Brain microvascular endothelial cell (primary cell): ENCODE data around the gene ZBTB7A.

Experiments
- DNase-seq: peaks from one replicate; pipeline ENCODE4 v3.0.0-alpha.2; 2020
- H3K27ac ChIP-seq: fragments of 250-450 bp; sonication (Bioruptor Pico); 2 replicates; pipeline ENCODE4 v1.5.1; 2020; ENCODE audit warnings: mild to moderate bottlenecking, moderate library complexity
- H3K27me3 ChIP-seq: fragments of 250-450 bp; sonication (Bioruptor Pico); replicated peaks from 2 replicates; pipeline ENCODE4 v1.5.1; 2020; ENCODE audit warnings: mild to moderate bottlenecking
- H3K36me3 ChIP-seq: fragments of 250-450 bp; sonication (Bioruptor Pico); replicated peaks from 2 replicates; pipeline ENCODE4 v1.5.1; 2020; ENCODE audit warnings: mild to moderate bottlenecking
- H3K4me3 ChIP-seq: 2 replicates; pipeline ENCODE4 v1.5.1; 2011; ENCODE audit warnings: low read depth, mild to moderate bottlenecking, control low read depth, low read length, moderate library complexity
- CTCF ChIP-seq: IDR thresholded peaks from 2 replicates; pipeline ENCODE4 v1.5.1; 2011; ENCODE audit warnings: low read depth, mild to moderate bottlenecking, moderate library complexity, low read length, control low read depth, inconsistent platforms; ENCODE audit errors: missing control alignments
- in situ Hi-C: cut with HindIII; loops from 2 replicates; pipeline ENCODE4 v1.10.0; 2017; ENCODE audit warnings: low sequenced_read_pairs, low pct_ligation_motif_present

The ZBTB7A gene

GRCh38 chr19:4057931-4058692, 8.6 kb downstream of the ZBTB7A start:
- Histone ChIP-seq H3K4me3 (peak overlapping the region; percentile 32), H3K27ac (peak overlapping the region; percentile 74), H3K36me3 (peaks cover 38% of the 10 kb centered on the region), H3K27me3 (no peaks in the 10 kb centered on the region)
- in situ Hi-C loops, result no loop called here
- peak; percentile 80 for DNase-seq
- peak; percentile 54 for TF ChIP-seq CTCF

GRCh38 chr19:4055209-4055552, 11.5 kb downstream of the ZBTB7A start:
- Histone ChIP-seq H3K4me3 (no peak overlapping the region), H3K27me3 (no peaks in the 10 kb centered on the region), H3K27ac (no peak overlapping the region), H3K36me3 (peaks cover 41% of the 10 kb centered on the region)
- in situ Hi-C loops, result no loop called here
- TF ChIP-seq CTCF, result no peak
- DNase-seq, result no peak

- no peak overlapping the region for H3K4me3 ChIP-seq
- in situ Hi-C loops, result no loop called here
- H3K36me3 ChIP-seq, result peaks cover 43% of the 10 kb centered on the region
- DNase-seq, result no peak
- no peak for TF ChIP-seq CTCF
- H3K27ac ChIP-seq, result no peak overlapping the region
- H3K27me3 ChIP-seq, result no peaks in the 10 kb centered on the region
Measured at GRCh38 chr19:4054441-4055208, 12.1 kb downstream of the ZBTB7A start.

DNA sequence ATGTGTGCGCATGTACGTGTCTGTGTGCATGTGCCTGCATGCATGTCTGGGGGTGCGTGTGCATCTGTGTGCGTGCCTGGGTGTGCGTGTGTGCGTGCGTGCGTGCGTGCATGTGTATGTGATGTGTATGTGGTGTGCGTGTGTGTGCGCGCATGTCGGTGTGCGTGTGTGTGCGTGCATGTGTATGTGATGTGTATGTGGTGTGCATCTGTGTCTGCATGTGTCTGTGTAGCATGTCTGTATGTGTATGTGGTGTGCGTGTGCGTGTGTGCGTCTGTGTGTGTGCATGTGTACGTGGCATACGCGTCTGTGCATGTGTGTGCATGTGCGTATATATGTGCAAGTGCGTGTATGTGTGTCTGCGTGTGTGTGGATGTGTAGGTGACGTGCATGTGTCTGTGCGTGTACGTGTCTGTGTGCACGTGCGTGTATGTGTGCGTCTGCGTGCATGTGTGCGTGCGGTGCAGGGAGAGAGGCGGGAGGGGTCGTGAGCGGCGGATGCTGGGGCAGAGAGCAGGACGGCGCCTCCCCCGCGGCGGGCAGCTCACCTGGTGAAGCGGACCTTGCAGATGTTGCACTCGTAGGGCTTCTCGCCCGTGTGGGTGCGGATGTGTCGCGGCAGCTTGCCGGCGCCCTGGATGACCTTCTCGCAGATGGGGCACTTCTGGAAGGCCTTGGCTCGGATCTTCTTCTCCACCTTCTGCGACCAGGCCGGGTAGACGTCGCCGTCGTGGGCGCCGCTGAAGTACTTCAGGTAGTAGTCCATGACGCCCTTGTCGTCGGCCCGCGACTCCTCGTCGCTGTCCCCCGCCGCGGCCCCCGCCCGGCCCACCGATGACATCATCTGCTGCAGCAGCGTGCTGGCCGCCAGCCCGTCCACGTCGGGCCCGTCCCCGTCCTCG, 13.0 kb downstream of the ZBTB7A start:
- Histone ChIP-seq H3K4me3 (no peak overlapping the region), H3K27me3 (no peaks in the 10 kb centered on the region), H3K36me3 (peaks cover 48% of the 10 kb centered on the region), H3K27ac (no peak overlapping the region)
- TF ChIP-seq CTCF, result no peak
- in situ Hi-C loops, result no loop called here
- no peak for DNase-seq

DNA sequence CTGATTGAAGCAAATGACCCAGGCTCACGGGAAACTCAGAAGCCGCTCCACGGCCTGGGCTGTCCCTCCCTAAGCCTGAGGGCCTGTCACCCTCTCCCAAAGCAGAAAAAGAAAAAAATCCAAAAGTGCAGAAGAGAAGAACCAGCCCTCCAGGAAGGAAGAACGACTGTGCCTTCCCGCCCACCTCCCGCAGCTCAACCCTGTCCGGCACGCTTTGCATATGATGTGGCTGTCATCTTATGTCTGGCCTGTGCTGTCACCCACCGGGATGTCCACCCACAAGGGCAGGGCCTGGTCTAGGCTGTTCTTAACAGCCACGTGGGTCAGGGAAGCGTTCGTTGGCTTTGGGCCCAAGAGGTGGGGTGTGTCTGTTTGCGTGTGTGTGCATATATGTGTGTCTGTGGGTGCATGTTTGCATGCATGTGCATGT, 13.7 kb downstream of the ZBTB7A start:
- Histone ChIP-seq H3K4me3 (no peak overlapping the region), H3K36me3 (peaks cover 52% of the 10 kb centered on the region), H3K27me3 (no peaks in the 10 kb centered on the region), H3K27ac (peak overlapping the region; percentile 2)
- in situ Hi-C loops, result no loop called here
- no peak for DNase-seq
- no peak for TF ChIP-seq CTCF
